Prostate gland (tissue), 2 donors: ENCODE results near the gene PPFIA4. TPM values are rescaled to one million over a fixed set of nuclear protein-coding genes. Genes with fewer than 3 reads are reported as not detected.

ENCODE experiments used
- DNase-seq: peaks from one replicate; pipeline ENCODE4 v3.0.0-alpha.2; 2019; ENCODE audit warnings: low spot score
- H3K27ac ChIP-seq, 2 donors: fragments of 200-600 bp; sonication (generic); 2 replicates each; pipeline ENCODE4 v1.5.1; 2017 to 2019
- H3K27me3 ChIP-seq: fragments of 200-600 bp; sonication (generic); replicated peaks from 2 replicates; pipeline ENCODE4 v1.5.1; 2019; ENCODE audit not compliant: insufficient read depth
- H3K36me3 ChIP-seq, 2 donors: fragments of 200-600 bp; sonication (generic); 1 replicate in 1 of 2; 2 replicates in 1 of 2; pipeline versions ENCODE4 v1.5.1 to v1.8.1; 2017 to 2019
- H3K4me1 ChIP-seq: fragments of 200-600 bp; sonication (generic); replicated peaks from 2 replicates; pipeline ENCODE4 v1.5.1; 2019
- H3K4me3 ChIP-seq, 2 donors: fragments of 200-600 bp; sonication (generic); 2 replicates each; pipeline ENCODE4 v1.5.1; 2017 to 2019
- H3K9me3 ChIP-seq: fragments of 200-600 bp; sonication (generic); 2 replicates; pipeline ENCODE4 v1.5.1; 2017
- CTCF ChIP-seq, 4 experiments: fragments of 200-600 bp in 2 of 4; fragments of 450-650 bp in 2 of 4; sonication (generic) in 2 of 4; IDR thresholded peaks; 1 replicate in 3 of 4; 2 replicates in 1 of 4; pipeline ENCODE4 v1.5.1; 2016 to 2019; ENCODE audit warnings: antibody characterized with exemption in 4 of 4, mild to moderate bottlenecking in 2 of 4, moderate library complexity in 2 of 4
- POLR2A ChIP-seq: fragments of 450-650 bp; IDR thresholded peaks from one replicate; pipeline ENCODE4 v1.6.1; 2016; ENCODE audit warnings: antibody characterized with exemption, mild to moderate bottlenecking
- POLR2AphosphoS5 ChIP-seq: sonication (generic); formaldehyde crosslinking; IDR thresholded peaks from one replicate; pipeline ENCODE4 v1.6.1; 2017; ENCODE audit warnings: antibody characterized with exemption
- WGBS: methylation state at CpG from one replicate; pipeline ENCODE4 v1.1.5; 2018; 5-methylcytosine and 5-hydroxymethylcytosine counted together
- intact Hi-C: fragments of 100-400 bp; cut with DNase I; formaldehyde crosslinking; loops from one replicate; pipeline ENCODE4 v1.14.2; 2022
- total RNA-seq, 2 donors: library from RNA; depleted of rRNA; stranded (reverse); fragments of >200 nt; gene quantifications; one replicate each; pipeline ENCODE4 v1.1.0, GENCODE V29; 2016

Gene PPFIA4
- total RNA-seq, 2 donors from 2014 or later, result 0.50 to 16.9 TPM

DNA sequence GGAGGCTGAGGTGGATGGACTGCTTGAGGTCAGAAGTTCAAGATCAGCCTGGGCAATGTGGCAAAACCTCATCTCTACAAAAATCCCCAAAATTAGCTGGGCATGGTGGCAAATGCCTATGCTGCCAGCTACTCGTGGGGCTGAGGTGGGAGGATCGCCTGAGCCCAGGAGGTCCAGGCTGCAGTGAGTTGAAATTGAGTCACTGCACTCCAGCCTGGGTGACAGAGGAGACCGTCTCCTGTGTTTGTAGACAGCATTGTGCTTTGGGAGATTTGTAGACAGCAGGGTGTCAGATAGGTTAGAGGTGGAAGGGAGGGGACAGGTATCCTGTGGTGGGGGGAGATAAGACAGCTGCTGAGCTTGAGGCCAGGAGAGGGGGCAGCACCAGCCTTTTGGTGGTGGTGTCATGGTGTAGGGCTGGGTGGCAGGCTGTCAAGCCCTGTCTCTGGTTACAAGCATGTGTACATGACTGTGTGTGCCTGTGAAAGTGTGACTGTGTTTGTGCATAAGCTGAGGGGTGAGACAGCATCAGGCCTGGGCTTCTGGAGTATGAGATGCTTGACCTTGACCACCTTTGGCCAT is 15.2 kb downstream of the PPFIA4 start:
- Histone ChIP-seq H3K36me3 (no peaks in the 10 kb centered on the region), H3K4me1 (no peaks in the 10 kb centered on the region), H3K4me3 (no peak overlapping the region), H3K27ac (no peak overlapping the region), H3K27me3 (peaks cover 2% of the 10 kb centered on the region), H3K9me3 (no peaks in the 10 kb centered on the region)
- intact Hi-C loops, result loop anchor here (2.0 kb wide), 1 partner anchor 131 kb away; no protein-coding TSS in a partner anchor
- DNase-seq, result no peak
- WGBS, result 82% methylated on average over 3 of the region's 3 CpGs
- no peak for TF ChIP-seq POLR2A
- no peak for TF ChIP-seq CTCF (IDR thresholded peaks at IDR 0.05)
- TF ChIP-seq POLR2AphosphoS5, result no peak

DNA sequence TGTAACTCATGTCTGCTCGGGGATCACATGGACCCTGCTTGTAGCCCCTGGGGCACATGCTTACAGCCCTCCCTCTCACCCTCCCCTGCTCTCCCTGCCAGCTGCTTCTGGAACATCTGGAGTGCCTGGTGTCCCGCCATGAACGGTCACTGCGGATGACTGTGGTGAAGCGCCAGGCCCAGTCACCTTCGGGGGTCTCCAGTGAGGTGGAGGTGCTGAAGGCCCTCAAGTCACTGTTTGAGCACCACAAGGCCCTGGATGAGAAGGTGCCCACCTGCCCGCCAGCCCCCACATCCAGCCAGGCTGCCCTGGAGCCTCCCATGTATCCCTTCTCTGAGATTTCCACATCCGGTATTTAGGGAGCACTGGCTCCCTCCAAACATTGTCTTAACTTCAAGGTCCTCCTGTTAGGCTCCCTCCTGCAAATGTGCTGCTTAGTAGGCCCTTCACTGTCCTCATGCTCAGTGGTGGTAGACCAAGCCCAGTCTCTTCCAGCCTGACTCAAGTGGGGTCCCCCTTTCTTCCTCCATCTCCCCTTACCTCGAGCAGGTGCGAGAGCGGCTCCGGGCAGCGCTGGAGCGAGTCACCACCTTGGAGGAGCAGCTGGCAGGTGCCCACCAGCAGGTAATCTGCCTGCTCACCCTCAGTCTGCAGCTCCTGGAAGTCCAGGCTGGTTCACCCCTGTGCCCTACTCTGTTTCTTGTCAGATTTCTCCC is 17.7 kb downstream of the PPFIA4 start:
- H3K9me3 ChIP-seq, result no peaks in the 10 kb centered on the region
- peaks cover 2% of the 10 kb centered on the region for H3K27me3 ChIP-seq
- no peak overlapping the region for H3K4me3 ChIP-seq
- no peaks in the 10 kb centered on the region for H3K4me1 ChIP-seq
- WGBS, result 96% methylated on average over 14 of the region's 14 CpGs
- no peak overlapping the region for H3K27ac ChIP-seq
- no peak for DNase-seq
- no peak for TF ChIP-seq CTCF (IDR thresholded peaks at IDR 0.05)
- no peaks in the 10 kb centered on the region for H3K36me3 ChIP-seq
- intact Hi-C loops, result no loop called here

DNA sequence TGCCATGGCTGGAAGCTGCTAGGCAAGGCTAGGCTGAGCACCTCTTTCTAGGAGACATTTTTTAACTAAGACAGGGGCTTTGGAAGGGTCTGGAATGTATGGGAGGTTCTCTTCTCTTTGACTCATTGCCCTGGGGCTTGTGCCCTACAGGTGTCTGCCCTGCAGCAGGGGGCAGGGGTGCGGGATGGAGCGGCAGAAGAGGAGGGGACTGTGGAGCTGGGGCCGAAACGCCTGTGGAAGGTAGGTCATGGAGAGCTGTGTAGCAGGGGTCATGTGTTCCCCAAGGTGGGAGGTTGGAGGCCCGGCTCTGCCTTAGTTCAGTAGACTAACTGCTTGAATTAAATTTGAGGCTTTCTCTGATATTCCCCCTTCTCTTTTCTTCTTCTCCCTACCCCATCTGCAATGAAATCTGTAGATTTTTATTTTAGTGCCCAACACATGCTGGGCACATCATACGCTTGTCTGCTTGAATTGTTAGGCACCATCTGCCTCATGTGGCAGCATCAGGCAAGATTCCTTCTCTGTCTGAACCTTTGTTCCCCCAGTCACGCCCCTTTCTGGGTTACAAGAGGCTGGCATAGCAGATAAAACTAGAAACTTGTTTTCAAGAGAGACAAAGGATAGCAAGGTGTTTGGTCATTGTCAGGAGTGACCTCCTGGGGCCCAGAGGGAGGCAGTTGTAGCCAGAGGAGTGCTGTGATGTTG is 18.4 kb downstream of the PPFIA4 start:
- peaks cover 2% of the 10 kb centered on the region for H3K27me3 ChIP-seq
- 94% methylated on average over 7 of the region's 7 CpGs for WGBS
- TF ChIP-seq POLR2A (no peak), POLR2AphosphoS5 (no peak), CTCF (IDR thresholded peaks at IDR 0.05) (no peak)
- no peaks in the 10 kb centered on the region for H3K4me1 ChIP-seq
- H3K36me3 ChIP-seq, result no peaks in the 10 kb centered on the region
- intact Hi-C loops, result no loop called here
- H3K27ac ChIP-seq, result no peak overlapping the region
- no peak overlapping the region for H3K4me3 ChIP-seq
- no peaks in the 10 kb centered on the region for H3K9me3 ChIP-seq
- no peak for DNase-seq

- no peaks in the 10 kb centered on the region for H3K36me3 ChIP-seq
- H3K27me3 ChIP-seq, result peaks cover 2% of the 10 kb centered on the region
- H3K9me3 ChIP-seq, result no peaks in the 10 kb centered on the region
- H3K27ac ChIP-seq, result no peak overlapping the region
- 98% methylated on average over 17 of the region's 17 CpGs for WGBS
- no peak for DNase-seq
- H3K4me1 ChIP-seq, result no peaks in the 10 kb centered on the region
- intact Hi-C loops, result no loop called here
- H3K4me3 ChIP-seq, result no peak overlapping the region
- no peak for TF ChIP-seq POLR2AphosphoS5
- TF ChIP-seq POLR2A, result no peak
Measured at GRCh38 chr1:203045336-203045735, 19.0 kb downstream of the PPFIA4 start.

DNA sequence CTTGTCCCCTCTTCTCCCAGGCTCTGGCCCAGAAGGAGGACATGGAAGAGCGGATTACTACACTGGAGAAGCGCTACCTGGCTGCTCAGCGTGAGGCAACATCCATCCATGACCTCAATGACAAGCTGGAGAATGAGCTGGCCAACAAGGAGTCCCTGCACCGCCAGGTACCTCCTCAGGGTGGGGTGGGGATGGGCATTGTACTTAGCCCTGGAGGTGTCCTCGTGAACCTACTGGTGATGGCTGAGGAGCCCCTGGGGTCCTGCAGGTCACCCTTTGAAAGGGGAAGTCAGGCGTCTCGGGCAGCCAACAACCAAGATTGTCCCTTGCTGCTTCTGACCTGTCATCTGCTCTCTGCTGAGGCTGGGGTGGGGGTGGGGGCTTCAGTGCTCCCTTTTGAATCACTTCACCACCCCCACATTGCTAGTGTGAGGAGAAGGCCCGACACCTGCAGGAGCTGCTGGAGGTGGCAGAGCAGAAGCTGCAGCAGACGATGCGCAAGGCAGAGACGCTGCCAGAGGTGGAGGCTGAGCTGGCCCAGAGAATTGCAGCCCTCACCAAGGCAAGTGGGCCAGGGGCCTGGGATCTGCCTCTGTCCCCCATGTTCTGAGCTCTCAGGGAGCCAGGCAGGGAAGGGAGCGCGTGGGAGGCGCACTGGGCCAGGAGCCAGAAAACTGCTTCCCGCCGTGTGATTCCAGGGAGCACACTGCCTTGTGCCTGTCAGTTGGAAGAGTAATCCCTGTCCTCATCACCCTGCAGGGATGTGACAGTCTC is 19.7 kb downstream of the PPFIA4 start:
- Histone ChIP-seq H3K27ac (no peak overlapping the region), H3K36me3 (no peaks in the 10 kb centered on the region), H3K27me3 (peaks cover 2% of the 10 kb centered on the region), H3K9me3 (no peaks in the 10 kb centered on the region), H3K4me1 (no peaks in the 10 kb centered on the region), H3K4me3 (no peak overlapping the region)
- DNase-seq, result no peak
- 87% methylated on average over 14 of the region's 16 CpGs for WGBS
- intact Hi-C loops, result no loop called here
- TF ChIP-seq CTCF (IDR thresholded peaks at IDR 0.05) (no peak), POLR2A (no peak), POLR2AphosphoS5 (no peak)
